Measurements from ENCODE around the gene RASSF9. TPM values are rescaled to one million over a fixed set of nuclear protein-coding genes. Genes with fewer than 3 reads are reported as not detected.

RASSF9 gene
- total RNA-seq: 6.1 and 9.0 TPM in 2 replicates

GRCh38 chr12:85836197-85837090 lies at the start of gene RASSF9:
Gene RASSF9 (minus strand): TSS chr12:85836409. CDS start chr12:85836201, 208 bp downstream.

GRCh38 chr12:85874031-85874461 lies 37.8 kb upstream of the RASSF9 start, which contains the start of gene NTS:
Gene NTS (plus strand): TSS chr12:85874295. CDS start chr12:85874404, 109 bp downstream.

Other genes starting within 250 kb of the RASSF9 start
- gene NTS, start 37.9 kb upstream of the RASSF9 start, total RNA-seq: under 0.01 and 0.34 TPM in 2 replicates

Measured in dermis lymphatic vessel endothelial cell (primary cell).